ENCODE data around the gene PHF1.
"Not testable (repeated sequence)": the region's sequence is repeated elsewhere in the genome, so short reads cannot be mapped to it uniquely, and the experiment has no call there.

PHF1 gene

GRCh38 chr6:33391922-33392594 is 18.8 kb upstream of the PHF1 start:
- no peak for DNase-seq

- DNase-seq = no peak
Observed at GRCh38 chr6:33392595-33392948, 18.2 kb upstream of the PHF1 start.

DNA sequence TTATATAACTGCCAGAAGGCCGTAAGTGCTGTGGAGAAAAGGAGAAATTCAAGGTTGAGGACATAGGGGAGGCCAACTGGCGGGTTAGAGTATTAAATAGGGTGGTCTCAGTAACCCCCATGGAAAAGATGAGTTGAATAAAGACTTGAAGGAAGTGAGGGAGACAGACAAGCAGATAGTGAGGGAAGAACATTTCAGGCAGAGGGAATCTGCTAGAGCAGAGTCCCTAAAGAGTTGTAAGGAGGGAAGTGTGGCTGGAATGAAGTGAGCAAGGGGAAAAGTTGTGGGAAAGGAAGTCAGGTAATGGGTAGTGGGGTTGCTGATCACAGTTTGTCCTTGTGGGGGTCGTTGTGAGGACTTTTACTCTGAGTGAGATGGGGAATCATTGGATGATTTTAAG is 17.8 kb upstream of the PHF1 start:
- DNase-seq = no peak

DNA sequence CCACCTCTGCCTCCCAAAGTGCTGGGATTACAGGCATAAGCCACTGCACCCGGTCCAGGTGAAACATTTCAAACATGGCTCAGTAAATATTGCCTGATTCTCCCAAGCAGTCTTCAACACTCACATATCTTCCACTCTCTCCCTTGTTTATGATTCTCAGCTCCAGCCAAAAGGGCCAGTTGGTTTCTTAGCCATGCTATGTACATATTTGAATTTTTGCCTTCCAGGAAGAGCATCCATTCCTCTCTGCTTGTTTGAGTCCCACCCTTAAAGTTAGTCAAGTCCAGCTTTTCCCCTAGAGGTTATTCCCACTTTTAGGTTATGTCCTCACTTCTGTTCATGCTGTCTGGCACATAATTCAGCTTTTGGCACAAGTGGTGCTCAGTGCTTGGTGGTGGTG is 13.3 kb upstream of the PHF1 start:
- no peak for DNase-seq

GRCh38 chr6:33398601-33399000 is 12.2 kb upstream of the PHF1 start:
- not testable (repeated sequence) for DNase-seq

DNA sequence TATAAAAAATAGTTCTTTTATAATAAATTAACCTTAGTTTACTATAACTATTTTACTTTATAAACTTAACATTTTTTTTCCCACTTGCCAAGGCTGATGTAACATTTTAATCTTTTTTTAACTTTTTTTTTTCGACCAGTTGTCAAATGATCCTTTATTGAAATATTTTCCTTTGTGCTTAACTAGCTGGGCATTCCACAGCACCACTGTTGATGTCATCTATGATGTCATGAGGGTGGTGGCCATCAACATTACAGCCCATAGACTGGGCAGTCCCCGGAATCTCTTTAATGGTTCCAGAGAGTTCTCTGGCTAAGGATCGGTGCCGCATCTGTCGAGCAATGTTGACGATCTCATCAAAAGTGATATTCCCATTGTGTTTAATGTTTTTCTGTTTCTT is 10.9 kb upstream of the PHF1 start:
- DNase-seq = not testable (repeated sequence)

- no peak for DNase-seq
Observed at GRCh38 chr6:33404884-33405283, 5.9 kb upstream of the PHF1 start.

- no peak for DNase-seq
Observed at GRCh38 chr6:33405386-33405940, 5.4 kb upstream of the PHF1 start.

- DNase-seq = no peak
Observed at GRCh38 chr6:33406126-33406525, 4.7 kb upstream of the PHF1 start.

GRCh38 chr6:33407132-33407718 is 3.6 kb upstream of the PHF1 start:
- DNase-seq = no peak

DNA sequence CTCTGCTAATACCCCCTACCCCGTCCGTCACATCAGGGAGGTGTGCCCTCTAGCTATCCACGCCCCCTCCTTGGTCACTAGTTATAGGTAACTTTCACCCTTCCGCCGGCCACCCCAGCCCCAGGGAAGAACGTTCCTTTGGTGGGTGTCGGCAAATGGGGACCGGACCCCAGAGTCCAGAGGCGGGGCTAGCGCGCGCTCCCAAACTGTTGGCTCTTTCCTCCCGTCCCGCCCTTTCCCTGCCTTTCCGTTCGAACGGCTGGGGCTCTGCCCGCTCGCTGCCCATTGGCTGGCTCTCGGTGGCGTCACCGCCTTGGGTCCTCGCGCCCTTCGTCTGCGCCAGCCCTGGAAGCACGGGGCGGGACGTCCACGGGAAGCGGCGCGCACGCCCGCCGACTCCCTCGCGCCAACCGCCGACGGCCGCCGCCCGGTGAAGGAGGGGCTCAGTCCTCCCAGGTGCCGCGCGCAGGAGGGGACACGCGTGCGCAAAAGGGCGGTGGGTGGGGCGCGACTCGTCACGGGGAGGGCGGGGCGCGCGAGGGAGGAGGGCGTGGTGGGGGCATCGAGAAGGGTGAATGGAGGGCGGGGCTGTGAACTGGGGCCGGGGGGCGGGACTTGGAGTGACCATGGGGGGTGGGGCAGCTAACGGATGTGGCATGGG is 634 bp upstream of the PHF1 start:
- peak; percentile 93 to 97 for DNase-seq

GRCh38 chr6:33411632-33412005 is 805 bp downstream of the PHF1 start:
- DNase-seq = no peak

DNA sequence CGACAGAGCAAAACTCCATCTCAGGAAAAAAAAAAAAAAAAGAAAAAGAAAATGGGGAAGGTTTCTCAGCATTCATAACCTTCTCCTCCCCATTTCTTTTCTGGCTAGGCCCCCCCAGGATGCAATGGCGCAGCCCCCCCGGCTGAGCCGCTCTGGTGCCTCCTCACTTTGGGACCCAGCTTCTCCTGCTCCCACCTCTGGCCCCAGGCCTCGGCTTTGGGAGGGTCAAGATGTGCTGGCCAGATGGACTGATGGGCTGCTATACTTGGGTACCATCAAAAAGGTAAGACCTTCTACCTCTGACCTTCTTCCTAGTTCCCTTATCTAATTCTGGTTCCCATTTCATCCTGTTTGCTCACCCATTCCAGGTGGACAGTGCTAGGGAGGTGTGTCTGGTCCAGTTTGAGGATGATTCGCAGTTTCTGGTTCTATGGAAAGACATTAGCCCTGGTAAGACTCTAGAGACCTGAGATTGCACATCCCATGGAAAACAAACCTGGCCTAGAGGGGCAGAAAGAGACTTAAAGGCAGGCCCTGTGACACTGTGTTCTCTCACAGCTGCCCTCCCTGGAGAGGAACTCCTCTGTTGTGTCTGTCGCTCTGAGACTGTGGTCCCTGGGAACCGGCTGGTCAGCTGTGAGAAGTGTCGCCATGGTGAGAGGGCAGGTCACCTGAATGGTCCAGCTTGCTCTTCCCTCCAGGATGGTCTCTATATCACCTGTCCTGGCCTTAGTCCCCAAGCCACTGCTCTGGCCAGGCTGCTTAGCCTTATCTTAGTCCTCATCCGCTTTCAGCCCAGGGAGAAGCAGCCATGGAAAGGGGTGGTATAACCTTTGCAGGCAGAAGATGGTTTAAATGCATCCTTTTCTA is 1.6 kb downstream of the PHF1 start:
- DNase-seq = no peak

DNA sequence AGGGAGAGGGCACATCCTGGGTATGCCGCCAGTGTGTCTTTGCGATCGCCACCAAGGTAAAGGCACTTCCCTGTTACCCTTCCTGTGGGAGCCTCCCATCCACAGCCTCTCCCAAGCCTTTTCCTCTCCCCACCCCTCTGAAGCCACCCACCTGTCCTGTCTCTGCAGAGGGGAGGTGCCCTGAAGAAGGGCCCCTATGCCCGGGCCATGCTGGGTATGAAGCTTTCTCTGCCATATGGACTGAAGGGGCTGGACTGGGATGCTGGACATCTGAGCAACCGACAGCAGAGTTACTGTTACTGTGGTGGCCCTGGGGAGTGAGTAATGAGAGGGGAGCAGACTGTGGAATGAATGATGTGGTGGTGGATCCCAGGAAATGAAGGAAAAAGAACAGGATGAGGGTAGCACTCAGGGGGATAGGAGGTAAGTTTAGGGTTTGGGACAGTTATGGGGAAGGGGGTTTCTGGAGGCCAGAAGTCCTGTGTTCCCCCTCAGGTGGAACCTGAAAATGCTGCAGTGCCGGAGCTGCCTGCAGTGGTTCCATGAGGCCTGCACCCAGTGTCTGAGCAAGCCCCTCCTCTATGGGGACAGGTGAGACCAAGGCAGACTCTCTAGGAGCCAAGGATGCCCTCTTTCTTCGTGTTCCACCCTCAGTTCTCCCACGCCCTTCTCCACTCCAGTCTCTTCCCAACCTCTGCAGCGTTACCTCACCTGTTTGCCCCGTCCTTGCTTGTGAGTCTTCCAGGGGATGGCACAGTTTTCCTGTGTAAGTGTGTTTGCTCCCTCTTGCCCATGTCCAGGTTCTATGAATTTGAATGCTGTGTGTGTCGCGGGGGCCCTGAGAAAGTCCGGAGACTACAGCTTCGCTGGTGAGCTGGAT is 2.7 kb downstream of the PHF1 start:
- DNase-seq = no peak

DNA sequence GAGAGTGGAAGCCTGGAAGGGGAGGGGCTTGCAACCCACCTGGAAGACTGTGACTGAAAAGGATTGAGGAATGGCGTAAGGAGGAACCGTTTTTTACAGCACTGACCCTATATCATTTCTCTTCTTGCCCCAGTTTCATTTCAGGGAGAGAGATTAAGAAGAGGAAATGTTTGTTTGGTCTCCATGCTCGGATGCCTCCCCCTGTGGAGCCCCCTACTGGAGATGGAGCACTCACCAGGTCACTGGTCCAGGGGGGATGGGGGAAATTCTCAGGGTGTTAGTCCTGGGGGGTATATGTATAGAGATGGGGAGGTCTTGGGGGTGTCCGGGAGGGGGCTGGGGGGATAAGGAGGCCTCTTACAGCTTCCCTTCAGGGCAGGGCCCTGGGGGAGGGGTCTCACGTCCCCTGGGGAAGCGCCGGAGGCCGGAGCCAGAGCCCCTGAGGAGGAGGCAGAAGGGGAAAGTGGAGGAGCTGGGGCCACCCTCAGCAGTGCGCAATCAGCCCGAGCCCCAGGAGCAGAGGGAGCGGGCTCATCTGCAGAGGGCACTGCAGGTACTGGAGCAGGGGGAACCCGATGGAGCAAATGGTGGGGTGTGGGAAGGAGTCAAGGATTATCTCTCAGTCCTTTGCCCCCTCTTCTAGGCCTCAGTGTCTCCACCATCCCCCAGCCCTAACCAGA is 3.9 kb downstream of the PHF1 start:
- no peak for DNase-seq

DNA sequence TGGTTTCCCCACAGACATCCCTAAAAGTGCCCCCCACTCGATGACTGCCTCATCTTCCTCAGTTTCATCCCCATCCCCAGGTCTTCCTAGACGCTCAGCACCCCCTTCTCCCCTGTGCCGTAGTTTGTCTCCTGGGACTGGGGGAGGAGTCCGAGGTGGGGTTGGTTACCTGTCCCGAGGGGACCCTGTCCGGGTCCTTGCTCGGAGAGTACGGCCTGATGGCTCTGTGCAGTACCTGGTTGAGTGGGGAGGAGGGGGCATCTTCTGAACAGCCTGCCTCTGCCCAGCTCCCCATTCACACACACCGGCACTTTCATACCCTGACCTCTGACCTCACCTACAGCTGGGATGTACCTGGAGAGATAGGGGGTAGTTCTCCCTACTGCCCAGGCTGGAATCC is 5.0 kb downstream of the PHF1 start:
- no peak for DNase-seq

DNA sequence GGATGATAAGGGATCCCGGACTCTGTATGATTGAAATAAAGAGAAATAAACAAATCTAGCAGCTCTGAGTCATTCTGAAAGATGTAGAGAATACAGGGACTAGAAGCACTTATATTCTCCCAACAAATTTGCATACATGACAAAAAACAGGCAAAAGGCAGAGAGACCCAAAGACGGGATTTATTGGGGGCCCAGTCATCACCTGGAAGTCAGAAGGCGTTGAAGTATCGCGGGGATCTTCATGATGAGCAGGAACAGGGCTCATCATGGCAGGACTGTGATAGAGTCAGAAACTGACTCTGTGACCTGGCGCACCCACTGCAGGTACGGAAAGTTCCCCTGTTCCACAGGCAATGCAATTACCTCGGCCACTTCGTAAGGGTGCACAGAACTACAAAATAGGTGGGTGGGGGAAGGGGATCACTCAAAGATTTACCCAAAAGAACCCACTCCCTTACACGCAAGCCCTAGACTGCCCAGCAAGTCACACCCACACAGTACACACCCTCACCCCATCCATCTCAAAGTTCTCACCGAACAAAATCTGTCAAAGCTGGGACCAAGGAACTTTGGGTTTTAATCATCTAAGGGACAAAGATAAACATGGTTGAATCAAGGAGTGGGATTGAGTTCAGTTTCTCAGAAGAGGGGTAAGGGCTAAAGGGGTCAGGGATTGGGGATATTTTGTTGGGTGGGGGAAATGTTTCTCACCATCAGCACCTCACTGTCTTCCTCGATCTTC is 5.7 kb downstream of the PHF1 start:
- no peak for DNase-seq

DNA sequence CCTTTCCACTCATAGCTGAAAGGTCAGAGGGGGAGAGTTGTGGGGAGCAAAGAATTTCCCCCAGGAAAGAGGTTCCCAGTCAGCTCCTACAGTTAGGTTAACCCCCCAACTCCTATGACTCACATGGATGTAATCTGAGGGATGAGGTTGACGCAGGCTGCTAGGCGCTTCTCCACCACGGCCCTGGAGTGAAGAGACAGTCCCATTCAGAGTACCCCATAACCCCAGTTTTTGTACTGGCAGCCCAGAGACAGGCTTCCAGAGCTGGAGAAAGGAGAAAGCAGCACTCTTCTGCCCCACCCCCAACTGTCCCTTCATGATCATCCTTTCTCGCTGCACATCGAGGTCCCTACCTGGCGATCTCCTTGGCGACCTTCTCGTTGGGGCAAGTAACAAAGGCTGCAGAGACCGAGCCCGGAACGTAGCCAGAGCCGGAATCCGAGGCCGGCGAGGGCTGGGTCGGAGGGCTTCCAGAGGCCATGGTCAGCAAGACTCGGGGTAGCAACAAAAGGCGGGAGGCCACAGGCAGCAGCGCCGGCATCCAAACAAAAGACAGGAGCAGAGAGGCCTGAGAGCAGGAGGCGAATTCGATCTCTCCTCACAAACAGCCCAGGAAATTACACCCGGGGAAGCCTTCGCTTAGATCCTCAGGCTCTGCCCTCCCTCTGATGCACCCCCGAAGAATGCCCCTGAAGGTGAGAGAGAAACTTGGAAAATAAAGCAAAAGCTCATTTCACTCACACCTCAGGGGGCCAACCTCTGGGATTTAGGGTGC is 6.5 kb downstream of the PHF1 start:
- DNase-seq = no peak

GRCh38 chr6:33417903-33418689 is 7.3 kb downstream of the PHF1 start, which contains the start of gene CUTA:
TSS of gene CUTA (minus strand) at chr6:33418107. CDS start at chr6:33418000, 107 bp downstream.
- peak; percentile 99 for DNase-seq

All from hippocampal formation (tissue), 2 donors.